NCI-H2081 treated with DMSO at 0.1 percent for 48 hours (cell line): ENCODE results near the gene OSR1.
"Not testable (repeated sequence)": the region's sequence is repeated elsewhere in the genome, so short reads cannot be mapped to it uniquely, and the experiment has no call there.

Source experiments
- DNase-seq: peaks from one replicate; lab custom pipeline; 2025; lab: John Stamatoyannopoulos, UW

OSR1 gene

DNA sequence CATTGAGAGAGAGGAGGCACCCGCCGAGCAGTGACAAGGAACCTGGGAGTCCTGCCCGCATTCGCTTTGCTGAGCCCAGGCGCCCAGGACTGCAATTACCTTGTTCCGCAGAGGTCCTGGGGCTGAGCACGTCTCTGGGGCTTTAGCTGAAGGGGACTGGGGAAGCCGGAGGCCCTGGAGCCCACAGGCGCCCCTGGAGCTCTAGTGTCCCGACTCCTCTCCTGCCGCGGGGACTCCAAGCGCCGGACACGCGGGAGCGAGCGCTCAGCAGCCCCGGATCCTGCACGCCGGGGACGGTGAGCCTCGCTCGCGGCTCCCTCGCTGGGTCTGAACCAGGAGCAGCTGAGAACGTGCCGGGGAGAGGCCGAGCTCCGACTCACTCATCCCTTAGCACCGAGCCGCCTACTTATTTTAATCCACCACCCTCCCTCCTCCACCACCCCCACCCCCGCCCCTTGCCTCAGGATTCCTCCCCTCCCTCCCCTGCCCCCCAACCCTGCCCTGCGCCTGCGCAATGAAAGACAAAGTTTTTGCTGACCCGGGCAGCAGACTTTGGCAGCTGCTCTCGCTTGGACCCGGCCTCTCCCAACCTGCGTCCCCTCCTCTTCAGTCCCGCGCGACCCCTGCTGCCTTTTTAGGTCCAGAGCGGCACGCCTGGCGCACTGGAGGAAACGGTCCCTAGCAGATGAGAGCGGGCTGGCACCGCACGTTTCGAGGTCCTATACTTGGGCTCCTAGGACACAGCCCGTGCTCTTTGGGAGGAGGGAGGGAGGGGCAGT lies at the start of gene OSR1:
Gene OSR1, minus strand, starts transcription at position 382 of the 779 bp plus-strand sequence. CDS start 4,818 bp downstream, outside the sequence.
- DNase-seq, result no peak

DNA sequence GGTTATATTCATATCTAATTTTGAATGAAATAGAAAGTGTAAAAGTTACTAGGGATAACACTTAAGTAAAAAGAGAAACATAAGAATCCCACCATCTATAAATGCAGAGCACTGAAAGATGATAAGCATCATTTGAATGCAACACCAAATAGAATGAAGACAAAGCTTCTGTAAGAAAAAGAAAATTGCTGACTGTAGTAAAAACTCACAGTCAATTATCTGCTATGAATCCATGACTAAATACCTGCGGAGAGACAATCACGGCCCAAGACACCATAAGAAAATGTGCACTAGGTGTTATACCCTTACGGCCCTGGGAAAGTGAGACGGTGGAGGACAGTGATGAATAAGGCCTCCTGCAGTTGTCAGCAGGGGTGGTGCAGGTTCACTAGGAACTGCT lies 45.4 kb upstream of the OSR1 start:
- DNase-seq, result no peak

DNA sequence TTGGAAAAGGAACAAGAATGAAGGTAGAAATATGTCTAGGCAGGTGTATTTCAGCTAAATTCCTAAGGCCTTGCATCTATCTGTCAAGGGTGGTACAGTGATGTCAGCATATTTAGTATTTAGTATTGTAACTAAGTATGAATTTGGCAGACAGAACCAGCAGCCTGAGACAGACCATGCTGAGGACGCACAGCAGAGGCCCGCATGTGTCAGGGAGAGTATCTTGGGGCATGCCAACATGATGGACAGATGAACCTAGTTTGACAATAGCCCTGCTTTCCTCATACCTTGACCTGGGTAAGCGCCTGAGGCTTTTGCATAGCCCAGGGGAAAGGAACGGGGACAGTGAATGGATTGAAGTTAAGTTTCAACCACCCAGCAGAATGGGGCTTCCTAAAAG lies 33.8 kb upstream of the OSR1 start:
- no peak for DNase-seq

DNA sequence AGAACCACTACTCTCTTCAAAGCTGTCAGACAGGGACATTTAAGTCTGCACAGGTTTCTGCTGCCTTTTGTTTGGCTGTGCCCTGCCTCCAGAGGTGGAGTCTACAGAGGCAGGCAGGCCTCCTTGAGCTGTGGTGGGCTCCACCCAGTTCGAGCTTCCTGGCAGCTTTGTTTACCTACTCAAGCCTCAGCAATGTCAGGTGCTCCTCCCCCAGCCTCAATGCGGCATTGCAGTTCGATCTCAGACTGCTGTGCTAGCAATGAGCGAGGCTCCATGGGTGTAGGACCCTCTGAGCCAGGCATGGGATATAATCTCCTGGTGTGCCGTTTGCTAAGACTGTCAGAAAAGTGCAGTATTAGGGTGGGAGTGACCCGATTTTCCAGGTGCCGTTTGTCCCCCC lies 31.0 kb upstream of the OSR1 start:
- not testable (repeated sequence) for DNase-seq

DNA sequence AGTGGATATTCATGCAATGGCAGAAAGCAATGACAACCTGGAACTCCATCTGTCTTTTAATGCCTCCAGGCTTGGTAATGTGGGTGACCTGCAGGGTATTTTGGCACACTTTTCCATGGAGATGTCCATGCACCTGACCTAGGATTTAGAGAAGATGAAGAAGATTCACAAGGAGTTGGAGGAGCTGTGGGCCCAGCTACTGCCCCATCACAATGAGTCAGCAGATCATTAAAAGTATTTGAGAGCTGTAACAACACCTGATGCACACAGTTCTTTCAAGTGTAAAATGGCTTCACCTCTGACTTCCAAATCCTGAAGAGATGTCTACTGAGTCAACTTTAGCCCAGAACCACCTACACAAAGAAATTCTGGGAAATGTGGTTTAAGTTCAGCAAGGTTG lies 22.1 kb upstream of the OSR1 start:
- no peak for DNase-seq

DNA sequence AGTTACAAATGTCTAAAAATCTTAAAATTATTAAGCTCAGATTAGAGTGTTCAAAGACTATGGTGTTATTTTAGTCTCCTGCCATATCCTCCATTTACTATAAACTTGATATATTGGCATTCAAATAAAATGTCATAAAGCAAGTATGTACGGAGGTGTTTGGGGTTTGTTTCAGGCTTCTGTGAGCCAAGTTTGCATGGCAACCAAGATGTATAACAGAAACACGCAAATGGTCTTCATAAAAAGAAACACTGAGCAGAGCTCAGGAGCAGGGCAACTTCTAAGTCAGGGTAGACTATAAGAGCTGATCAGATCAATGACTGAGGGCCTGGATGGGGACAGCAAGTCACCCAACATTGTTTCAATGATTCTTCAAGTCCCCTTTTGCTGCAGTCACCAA lies 20.5 kb upstream of the OSR1 start:
- no peak for DNase-seq

DNA sequence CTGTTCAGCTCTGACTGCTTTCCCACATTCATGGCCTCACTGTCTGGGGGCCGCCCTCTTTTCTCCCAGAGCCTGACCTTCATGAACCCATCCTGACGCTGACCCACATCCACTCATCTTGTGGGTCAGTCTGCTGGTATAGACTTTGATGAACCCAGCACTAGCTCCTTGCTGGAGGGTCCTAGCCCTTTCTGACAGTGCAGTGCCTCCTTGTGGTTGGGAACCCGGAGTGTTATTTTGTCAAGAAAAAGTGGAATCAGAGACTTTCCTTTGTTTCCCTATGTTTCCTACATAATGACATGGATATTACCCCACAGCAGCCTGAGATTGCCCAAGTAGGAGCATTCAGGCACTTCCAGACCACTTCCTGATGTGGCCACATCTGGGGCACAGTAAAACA lies 19.3 kb upstream of the OSR1 start:
- DNase-seq, result no peak

DNA sequence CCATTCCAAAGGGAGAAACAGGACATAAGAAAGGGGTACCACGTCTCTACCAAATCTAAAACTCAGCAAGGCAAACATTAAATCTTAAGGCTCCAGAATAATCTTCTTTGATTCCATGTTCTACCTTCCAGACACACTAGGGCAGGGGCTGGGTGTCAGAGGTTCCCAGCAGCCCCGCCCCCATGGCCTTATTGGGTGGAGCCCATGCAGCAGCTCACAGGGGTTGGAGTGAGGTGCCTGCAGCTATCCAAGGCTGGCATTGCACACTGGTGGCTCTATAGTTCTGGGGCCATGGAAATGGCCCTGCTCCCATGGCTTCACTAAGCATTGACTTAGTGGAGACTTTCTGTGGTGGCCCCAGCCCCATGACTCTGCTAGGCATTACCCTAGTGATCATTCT lies 14.9 kb upstream of the OSR1 start:
- no peak for DNase-seq

DNA sequence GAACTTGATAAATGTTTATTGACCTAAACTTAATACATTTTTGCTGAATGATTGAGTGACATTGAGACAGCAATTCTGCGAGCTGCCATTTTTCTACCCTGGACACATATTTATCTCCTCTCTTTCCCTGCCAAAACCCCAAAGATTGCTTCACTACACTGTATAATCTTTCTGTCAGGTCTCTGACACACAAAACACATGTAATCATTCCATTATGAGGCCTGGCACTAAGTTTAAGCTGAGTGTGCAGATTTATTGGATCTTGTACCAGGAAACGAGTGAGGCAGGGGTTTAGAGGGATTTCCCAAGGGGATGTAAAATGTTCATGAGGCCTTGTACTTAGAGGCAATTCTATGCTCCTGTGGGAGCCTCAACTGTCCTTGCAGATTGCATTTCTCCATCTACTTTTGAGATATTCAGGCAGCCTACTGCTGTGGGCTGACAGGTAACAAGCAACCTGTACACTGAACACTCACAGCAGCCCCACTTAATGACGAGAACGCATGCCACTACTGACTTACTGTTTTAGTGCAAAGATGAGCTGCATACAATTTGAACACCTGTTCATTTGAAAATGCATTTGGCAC lies 13.7 kb upstream of the OSR1 start:
- no peak for DNase-seq

DNA sequence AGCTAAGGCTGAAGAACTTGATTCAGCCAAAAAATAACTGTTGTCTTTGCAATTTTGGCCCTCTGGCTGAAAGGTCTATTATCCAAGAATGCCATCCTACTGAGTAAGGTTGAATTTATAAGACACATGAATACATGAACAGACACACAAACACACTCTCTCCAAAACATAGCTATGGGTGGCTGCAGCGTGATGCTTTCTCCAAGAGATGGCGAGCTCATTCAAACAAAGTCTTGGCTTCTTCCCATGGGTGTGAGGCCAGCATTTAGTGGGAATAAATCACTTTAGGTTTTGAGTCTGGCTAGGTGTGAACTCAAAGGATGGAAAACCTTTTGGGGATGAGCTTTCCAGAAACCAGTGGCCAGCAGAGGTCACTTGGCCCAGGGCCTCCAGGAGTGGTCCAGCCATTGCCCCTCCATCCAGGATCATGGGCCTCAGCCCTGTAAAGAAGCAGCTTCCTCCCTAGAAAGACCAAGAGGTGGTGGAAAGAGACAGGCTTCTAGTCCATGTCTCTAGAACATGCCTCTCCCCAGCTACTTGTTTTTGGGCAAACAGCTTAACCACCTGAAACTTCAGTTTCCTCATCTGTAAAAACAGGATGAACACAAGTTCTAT lies 11.0 kb upstream of the OSR1 start:
- DNase-seq, result no peak

DNA sequence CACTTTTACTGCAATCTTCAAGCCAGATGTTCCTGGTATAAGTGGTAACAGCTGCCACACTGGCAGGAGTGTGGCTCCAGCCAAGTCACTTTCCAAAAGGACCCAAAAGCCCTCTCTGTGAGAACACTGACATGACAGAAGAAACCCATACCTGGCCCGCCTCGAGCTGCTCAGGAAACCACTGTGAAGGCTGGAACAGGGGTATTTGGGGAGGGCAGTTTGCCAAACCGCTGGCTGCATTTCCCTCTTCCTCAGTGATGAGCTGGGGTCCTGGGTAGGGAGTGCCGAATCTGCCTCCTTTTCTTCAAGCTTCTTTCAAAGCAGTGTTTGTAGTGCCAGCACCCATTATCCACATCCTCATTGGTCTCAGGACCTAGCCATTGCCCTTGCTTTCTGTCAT lies 10.3 kb upstream of the OSR1 start:
- no peak for DNase-seq

DNA sequence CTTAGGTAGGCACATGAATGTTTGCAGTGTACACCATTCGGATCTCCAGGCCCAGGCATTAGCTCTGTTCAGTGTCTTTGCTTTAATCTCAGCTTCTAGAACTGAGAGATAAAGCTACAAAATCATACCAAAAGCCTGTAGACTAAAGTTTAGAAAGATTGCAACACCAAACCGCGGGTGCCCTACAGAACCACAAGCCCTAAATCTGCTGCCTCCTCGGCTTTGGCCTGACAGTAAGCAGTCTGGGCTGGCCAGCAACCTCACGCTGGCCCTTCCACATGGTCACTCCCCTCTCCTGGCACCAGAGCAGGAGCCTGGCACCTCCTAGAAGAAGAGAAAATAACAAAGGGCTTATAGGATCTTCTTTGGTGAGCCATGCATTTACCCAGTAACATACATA lies 8.9 kb upstream of the OSR1 start:
- no peak for DNase-seq

DNA sequence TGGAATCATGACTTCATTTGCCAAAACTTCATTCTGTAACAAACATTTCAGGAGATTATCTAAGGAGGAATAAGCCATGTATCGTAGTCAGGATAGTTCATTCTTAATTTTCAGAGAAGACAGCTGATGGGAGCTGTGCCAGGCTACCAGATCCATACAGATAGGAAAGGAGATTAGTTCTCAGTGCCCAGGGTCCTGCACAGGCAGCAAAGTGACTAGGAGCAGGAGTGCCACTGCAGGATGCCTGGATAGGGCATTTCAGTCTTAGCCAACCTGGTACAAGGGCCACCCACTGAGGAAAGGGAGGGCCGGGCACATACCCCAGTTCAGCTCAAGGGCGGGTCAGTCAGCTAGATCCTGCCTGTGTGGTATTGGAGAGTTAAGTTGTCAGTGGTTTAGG lies 6.7 kb upstream of the OSR1 start:
- DNase-seq, result no peak

DNA sequence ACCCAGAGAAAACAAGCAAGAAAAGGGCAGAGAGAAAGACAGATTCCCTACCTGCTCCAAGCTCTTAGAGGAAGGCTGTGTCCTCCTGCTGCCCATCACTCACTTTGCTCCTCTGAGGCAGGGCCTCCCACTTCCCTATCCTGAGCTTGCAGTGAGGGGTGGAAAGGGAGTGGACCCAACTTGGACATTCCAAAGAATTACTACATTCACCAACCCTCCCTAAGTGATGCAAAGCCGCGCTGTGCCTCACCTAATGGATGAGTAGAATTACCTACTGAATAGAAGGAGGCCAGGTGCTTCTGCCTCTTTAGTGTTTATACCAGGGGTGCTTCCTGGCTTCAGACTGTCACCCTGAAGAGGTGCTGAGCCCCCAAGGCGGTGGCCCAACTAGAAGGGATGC lies 5.6 kb upstream of the OSR1 start:
- no peak for DNase-seq

DNA sequence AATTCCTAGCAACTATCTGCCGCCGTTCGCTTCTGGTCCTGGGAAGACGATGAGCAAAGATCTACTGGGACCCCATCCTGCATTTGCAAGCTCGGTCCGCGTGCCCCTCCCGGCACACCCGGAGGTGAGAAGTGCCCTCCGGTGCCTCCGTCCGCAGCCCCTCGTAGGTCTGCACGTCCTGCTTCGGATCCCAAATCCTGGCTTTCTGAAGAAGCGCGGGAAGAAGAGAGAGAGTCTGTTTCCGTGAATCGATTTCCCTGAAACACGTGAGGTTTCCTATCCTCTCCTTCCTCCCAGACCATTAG lies 5.0 kb upstream of the OSR1 start:
- DNase-seq, result no peak

DNA sequence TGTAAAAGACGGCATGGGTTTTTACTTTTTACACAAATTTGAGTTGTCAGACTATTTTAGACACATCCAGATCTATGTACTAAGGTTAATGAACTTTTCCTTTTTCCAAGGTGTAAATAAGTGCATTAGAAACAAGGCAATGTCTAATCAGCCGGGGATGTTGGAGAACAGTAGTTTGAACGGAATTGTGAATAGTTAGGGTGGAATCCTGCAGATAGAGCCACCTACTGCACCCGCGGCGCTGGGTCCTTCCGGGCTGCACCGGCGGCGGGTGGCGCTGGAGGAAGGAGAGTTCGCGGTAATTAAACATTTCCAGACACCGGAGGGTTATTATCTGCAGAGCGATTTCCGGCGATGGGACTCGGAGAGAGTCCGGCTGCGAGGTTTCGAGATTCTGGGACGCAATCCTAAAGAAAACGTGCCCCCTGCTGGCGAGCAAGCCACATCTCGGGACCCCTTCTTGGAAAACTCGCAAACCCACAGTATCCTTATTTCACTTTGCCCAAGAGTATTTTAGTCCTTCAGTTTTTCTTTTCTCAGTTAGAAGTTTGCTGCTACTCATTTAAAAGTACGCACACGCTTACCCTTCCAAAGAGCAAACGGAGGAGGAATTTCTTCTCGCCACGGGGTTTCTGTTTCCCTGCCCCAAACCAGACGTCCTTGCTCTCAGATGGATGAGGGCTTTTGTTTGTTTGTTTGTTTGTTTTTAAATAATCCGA lies 4.5 kb upstream of the OSR1 start:
- DNase-seq, result peak; percentile 48

DNA sequence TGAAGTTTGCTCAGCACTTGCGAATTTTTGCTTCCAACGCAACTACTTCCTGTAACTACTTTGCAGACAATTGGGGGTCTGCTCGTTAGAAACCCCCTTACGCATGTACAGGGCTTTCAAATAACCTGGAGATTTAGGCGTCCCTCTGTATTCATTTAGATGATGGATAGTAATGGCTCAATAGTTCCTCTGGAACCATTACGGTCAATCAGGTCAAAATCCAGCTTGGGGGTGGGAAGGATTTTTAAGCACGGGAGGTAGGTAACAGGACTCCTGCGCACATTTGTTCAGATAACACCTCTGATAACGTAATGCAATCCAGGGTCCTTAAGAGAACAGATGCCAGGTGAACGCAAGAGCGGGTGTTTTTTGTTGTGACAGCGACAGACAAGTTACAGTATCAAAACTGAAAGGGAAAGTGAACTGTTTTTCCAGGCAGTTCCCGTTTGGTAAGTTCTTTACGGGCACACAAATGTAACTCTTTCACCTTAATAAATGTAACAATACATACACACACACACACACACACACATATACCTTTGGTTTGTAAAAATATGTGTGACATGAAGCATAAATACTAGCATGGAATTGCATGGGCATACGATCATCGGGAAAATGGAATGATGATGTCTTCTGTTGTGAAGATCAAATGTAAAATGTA lies 3.8 kb upstream of the OSR1 start:
- DNase-seq, result no peak

DNA sequence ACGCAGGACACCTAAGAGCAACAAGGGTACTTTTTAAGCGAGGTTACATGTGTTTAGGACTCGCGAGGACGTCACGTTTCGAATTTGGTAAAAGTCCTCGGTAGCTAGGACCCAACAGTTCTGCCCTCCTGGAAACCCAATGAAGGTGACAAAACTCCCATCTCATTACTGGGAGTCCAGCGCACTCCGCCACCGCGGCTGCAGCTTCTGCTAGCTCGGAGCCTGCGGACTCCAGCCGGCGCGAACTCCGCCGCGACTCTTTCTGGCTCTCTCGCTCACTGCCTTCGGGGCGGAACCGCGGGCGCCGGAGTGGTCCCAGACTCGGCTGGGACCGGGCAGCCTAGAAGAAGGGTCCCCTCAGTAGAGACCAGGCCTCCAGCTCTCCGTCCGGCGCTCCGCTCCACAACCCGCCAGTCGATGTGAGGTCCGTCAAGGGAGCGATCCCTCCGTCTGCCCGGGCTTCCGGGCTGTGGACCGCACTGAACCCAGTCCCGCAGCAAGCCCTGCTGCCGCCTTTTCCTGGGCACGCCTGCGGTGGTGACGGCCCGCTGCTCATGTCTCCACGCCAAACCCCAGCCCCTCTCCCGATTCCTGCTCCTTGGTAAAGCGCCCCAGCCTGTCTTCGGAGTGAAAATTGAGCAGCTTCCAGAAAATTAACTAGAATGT lies 3.0 kb upstream of the OSR1 start:
- no peak for DNase-seq

DNA sequence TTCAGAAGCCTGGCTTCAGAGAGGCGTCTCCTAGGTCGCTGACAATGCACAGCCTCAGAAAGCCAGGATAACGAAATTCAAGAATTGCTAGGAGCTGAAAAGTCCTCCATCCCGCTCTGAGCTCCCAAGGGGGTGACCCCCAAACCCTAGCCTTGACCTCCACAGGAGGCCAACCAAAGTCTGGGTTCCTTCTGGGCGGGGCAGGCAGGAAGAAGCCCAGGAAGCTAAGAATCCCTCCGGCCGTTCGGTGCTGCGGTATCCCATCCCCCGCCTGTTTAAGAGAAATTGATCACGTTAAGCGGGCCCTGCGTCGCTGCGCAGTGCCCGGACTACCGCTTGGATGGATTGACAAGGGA lies 2.5 kb upstream of the OSR1 start:
- DNase-seq, result no peak

DNA sequence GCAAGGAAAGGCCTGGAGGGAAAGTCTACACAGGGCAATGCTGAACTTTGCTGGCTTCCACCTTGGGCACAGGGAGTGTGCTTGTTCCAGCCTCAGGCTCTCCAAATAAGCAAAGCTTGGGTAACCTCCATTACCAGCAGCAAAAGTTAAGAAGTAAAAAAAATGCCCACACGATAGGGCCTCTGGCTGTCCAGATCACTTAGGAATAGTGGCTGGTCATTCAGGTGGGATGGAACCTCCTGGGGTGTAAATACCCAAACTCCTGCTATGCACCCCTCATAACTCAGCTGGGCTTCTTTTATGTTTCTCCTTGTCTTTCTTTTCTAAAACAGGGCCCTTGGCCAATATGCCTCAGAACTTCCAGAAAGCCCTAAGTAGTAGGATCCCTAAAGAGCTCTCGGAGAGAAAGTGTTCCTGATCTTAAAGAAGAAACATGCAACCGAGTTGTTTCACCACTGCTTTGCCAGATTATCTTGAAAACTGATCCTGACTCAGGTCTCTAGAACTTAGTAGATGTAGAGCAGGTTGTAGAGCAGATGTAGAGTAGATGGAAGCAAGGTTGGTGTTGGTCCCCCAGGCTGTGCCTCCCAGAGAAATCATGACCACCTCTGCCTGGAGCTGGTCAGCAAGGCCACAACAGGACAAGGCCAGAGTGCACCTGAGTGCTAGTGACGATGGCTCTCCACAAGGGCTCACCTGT lies 2.0 kb upstream of the OSR1 start:
- no peak for DNase-seq

DNA sequence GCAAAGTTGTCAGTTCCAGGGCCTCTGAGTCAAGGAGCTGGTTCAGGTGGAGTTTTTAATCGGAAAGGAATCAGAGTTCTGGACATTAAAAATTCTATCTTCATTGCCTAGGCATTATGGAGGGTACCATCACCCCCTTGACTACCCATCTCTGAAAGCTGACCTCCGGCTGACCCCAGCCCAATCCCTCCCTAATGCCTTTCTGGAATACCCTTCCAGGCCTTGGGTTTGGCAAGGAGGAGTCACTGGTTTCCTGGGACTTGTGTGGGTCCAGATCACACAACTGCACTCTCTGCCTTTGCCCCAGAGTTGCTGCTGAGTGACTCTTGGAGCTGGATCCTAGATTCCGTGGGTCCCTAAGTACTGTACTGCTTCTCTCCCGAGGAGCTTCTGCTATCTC lies 1.0 kb upstream of the OSR1 start:
- DNase-seq, result no peak

DNA sequence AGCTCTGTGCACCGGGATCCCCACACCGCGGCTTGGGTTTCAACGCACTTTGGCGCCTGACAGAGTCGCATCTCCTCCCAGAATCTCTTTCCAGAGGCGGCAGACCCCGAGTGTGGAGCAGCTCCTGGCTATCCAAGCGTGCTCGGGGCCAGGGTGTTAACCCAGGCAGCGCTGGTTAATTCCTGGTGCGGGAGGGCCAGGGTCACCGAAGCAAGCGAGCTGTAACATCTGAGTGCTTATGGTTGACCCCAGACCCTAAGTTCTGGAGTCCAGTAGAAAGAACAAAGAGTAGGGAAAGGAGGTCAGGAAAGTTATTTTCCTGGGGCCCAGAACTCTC lies 566 bp upstream of the OSR1 start:
- no peak for DNase-seq
